NCI-H128 (cell line): Measurements from ENCODE around the gene EPM2AIP1.
"Not testable (repeated sequence)": the region's sequence is repeated elsewhere in the genome, so short reads cannot be mapped to it uniquely, and the experiment has no call there.

Experiments used
- DNase-seq: peaks from one replicate; lab custom pipeline; 2025; ENCODE audit not compliant: unreplicated experiment; lab: John Stamatoyannopoulos, UW

Gene EPM2AIP1

GRCh38 chr3:36954452-36955134 lies 38.3 kb downstream of the EPM2AIP1 start:
- no peak for DNase-seq

- not testable (repeated sequence) for DNase-seq
Observed at GRCh38 chr3:36947814-36948213, 45.1 kb downstream of the EPM2AIP1 start.

GRCh38 chr3:36945333-36945980 lies 47.5 kb downstream of the EPM2AIP1 start:
- no peak for DNase-seq

GRCh38 chr3:36944641-36945270 lies 48.2 kb downstream of the EPM2AIP1 start, which contains the start of gene TRANK1:
Gene TRANK1, minus strand, starts transcription at chr3:36945054. Its CDS starts 245 bp downstream, at chr3:36944809.
- DNase-seq = no peak

- DNase-seq = no peak
Observed at GRCh38 chr3:36944012-36944640, 48.8 kb downstream of the EPM2AIP1 start.

GRCh38 chr3:36943601-36944000 lies 49.3 kb downstream of the EPM2AIP1 start:
- DNase-seq = no peak

- DNase-seq = no peak
Observed at GRCh38 chr3:36942638-36943248, 50.2 kb downstream of the EPM2AIP1 start.

GRCh38 chr3:36941658-36942057 lies 51.3 kb downstream of the EPM2AIP1 start:
- DNase-seq = no peak

GRCh38 chr3:36941162-36941561 lies 51.8 kb downstream of the EPM2AIP1 start:
- no peak for DNase-seq

- DNase-seq = no peak
Observed at GRCh38 chr3:36937492-36937891, 55.4 kb downstream of the EPM2AIP1 start.
